ENCODE data around the gene MLANA.

Gene MLANA

DNA sequence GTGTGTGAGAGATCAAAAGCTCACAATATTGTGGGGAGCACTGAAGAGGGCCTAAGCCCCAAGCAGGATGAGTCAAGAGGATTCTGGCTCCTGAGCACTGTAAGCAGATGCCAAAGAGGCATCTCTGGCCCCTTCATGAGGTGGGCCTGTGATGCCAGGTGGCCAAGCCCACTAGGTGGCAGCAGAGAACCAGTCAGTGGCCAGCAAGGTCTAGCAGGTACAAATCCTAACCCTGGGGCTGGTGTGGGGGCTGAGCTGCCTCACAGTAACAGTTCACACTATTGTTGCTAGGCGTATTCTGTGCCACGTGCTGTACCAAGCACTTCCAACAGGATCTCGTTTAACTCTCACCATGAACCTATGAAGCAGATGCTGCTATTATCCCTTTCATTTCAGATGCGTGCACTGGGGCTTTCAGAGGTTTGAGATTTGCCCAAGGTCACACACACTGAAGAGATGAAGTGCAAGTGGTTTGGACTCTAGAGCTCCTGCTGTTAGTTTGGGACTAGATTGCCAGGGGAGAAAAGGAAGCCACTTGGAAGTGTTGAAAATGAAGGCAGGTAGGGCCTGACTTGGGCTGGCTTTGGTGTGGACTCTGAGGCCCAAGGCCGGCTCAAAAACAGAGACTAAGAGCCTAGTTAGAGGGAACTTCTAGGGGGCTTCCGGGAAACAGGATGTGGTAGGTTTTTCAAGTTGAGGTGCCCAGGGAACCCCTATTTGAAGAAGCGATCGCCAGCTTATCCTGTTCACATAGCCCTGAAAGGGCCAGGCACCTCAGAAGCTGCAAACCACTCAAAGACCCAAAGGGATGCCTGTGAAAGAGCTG is 4.4 kb upstream of the MLANA start:
- Histone ChIP-seq H3K4me3 (replicated peaks; ENCODE audit: insufficient read depth, low read length) (no peak overlapping the region), H3K27ac (replicated peaks) (no peak overlapping the region), H3K27me3 (ENCODE audit: insufficient read depth, poor library complexity, severe bottlenecking) (no peaks in the 10 kb centered on the region)
- TF ChIP-seq CTCF (IDR thresholded peaks at IDR 0.05; ENCODE audit: insufficient read depth, low read length) (peak; percentile 89), POLR2AphosphoS5 (IDR thresholded peaks at IDR 0.05; ENCODE audit: low read depth) (no peak)
- peak; percentile 41 to 69 for DNase-seq (ENCODE audit: low read depth in 1 of 2, low spot score in 1 of 2)

DNA sequence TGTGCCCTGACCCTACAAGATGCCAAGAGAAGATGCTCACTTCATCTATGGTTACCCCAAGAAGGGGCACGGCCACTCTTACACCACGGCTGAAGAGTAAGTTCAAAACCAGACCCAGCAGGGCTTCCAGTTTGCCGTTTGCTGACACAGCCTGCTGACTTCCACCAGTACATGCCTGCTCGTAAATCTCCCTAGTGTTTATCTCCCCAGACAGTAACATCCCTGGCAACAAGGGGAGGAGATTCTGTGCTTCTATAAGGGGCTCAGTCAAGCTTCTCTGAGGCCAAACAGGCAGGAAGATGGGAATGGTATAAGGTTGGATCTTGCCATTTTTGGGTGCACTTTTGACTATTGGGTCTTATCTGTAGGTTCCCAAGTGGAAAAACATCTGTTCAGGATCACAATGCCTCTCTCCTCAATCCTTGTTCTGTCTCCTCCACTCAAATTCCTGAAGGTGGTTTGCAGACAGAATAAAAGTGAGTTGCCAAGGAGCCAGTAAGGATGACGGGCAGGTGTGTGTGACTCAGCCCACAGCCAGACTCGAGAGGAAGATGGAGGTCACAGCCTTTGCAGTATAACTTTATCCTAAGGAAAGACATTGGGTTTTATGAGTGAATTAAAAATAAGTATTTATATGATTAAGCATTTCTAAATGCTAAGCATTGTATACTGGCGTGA is 1.9 kb downstream of the MLANA start:
- no peak for TF ChIP-seq SPI1 (IDR thresholded peaks at IDR 0.05; ENCODE audit: borderline replicate concordance, low read depth)
- TF ChIP-seq CTCF (IDR thresholded peaks at IDR 0.05; ENCODE audit: insufficient read depth, low read length): no peak
- TF ChIP-seq REST (IDR thresholded peaks at IDR 0.05; ENCODE audit: insufficient replicate concordance, low read depth): no peak
- no peak for TF ChIP-seq GABPA (IDR thresholded peaks at IDR 0.05; ENCODE audit: low read depth)
- TF ChIP-seq POLR2AphosphoS5 (IDR thresholded peaks at IDR 0.05; ENCODE audit: low read depth): no peak
- Histone ChIP-seq H3K27ac (replicated peaks) (no peak overlapping the region), H3K4me3 (replicated peaks; ENCODE audit: insufficient read depth, low read length) (no peak overlapping the region), H3K27me3 (ENCODE audit: insufficient read depth, poor library complexity, severe bottlenecking) (no peaks in the 10 kb centered on the region)
- DNase-seq (ENCODE audit: low read depth in 1 of 2, low spot score in 1 of 2): no peak

- Histone ChIP-seq H3K4me3 (replicated peaks; ENCODE audit: insufficient read depth, low read length) (no peak overlapping the region), H3K27ac (replicated peaks) (no peak overlapping the region), H3K27me3 (ENCODE audit: insufficient read depth, poor library complexity, severe bottlenecking) (no peaks in the 10 kb centered on the region)
- no peak for TF ChIP-seq POLR2AphosphoS5 (IDR thresholded peaks at IDR 0.05; ENCODE audit: low read depth)
- no peak for TF ChIP-seq GABPA (IDR thresholded peaks at IDR 0.05; ENCODE audit: low read depth)
- no peak for TF ChIP-seq REST (IDR thresholded peaks at IDR 0.05; ENCODE audit: insufficient replicate concordance, low read depth)
- TF ChIP-seq SPI1 (IDR thresholded peaks at IDR 0.05; ENCODE audit: borderline replicate concordance, low read depth): no peak
- no peak for TF ChIP-seq CTCF (IDR thresholded peaks at IDR 0.05; ENCODE audit: insufficient read depth, low read length)
- DNase-seq (ENCODE audit: low read depth in 1 of 2, low spot score in 1 of 2): no peak
Measured at GRCh38 chr9:5893134-5893505, 2.4 kb downstream of the MLANA start.
